ENCODE measurements around the gene SLC52A3.
A peak's percentile ranks its signal among the peaks of the same experiment; 100 is the strongest.

SLC52A3 gene

DNA sequence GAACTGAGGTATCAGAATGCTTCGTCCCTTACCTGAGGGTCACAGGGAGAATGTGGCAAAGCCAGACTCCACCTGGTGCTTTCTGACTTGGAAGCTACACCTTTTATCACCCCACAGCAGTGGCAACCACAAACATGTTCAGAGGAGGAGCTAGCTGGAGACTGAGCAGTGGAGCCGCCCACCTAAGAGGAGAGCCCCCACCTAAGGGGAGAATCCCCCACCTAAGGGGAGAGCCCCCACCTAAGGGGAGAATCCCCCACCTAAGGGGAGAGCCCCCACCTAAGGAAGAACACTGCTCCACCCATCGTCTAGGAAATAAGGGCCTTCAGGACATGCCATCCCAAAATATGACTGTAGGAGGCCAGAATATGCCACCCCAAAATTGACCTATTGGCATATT lies 4.0 kb downstream of the SLC52A3 start:
- DNase-seq: no peak

DNA sequence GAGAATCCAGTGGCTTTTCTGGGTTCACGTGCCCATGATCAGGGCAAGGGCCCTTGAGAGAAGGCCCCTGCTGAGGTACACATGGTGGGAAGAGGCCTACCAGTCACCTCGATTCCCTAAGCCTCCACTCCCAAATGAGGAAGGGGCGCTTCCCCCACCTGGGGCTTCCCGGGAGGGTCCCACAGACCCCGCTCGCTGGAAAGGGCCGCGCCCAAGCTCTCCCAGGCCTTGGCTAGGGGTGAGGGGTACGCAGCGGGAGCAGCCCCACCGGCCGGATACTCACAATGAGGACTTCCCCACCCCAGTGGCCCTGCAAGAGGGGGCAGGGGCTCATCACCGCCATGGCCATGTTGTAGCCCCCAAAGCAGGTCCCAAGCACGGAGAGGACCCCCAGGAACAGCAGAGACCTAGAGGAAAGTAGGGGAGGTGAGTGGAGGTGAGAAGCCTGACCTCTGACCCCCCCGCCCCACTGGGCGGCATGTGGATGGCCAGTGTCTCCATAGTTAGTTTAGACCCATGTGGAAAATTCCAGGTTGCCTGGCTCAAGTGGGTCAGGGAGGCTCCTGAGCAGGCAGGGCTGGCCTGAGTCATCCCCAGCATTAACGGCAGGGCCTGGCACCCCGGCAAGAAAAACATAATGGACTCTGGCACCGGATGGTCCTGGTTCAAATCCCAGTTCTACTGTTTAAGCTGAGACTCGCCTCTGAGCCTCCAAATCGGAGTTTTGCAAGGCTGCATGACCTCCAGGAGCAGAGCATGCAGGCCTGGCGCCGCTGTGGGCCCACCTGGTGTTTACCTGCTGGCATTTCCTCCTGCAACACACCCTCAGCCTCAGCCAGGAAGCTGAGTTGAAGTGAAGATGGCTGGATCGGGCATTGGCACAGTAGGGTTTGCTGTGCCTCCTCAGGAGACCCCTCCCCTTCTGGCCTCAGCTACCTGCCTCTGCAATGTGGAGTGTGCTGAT lies 6.6 kb downstream of the SLC52A3 start:
- DNase-seq: no peak

- DNase-seq: no peak
Measured at GRCh38 chr20:760751-761417, 7.4 kb downstream of the SLC52A3 start.

- no peak for DNase-seq
Measured at GRCh38 chr20:757506-757905, 10.8 kb downstream of the SLC52A3 start.

DNA sequence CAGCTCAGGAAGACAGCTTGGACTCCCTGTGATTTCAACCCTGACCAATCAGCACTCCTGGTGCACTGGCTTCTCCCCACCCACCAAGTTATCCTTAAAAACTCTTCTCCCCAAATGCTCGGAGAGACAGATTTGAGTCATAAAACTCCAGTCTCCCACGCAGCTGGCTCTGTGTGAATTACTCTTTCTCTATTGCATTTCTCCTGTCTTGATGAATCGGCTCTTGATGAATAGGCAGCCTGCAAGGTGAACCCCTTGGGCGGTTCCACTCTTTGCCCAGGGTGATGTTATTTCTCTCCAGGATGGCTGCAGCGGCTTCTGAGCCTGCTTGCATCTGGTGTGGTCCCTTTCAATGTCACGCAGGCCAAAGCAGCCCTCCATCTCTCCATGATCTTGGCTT lies 12.4 kb downstream of the SLC52A3 start:
- no peak for DNase-seq

GRCh38 chr20:754904-755303 lies 13.4 kb downstream of the SLC52A3 start:
- no peak for DNase-seq

- no peak for DNase-seq
Measured at GRCh38 chr20:753897-754635, 14.2 kb downstream of the SLC52A3 start.

GRCh38 chr20:753136-753535 lies 15.2 kb downstream of the SLC52A3 start:
- DNase-seq: no peak

GRCh38 chr20:752291-752690 lies 16.0 kb downstream of the SLC52A3 start:
- no peak for DNase-seq

DNA sequence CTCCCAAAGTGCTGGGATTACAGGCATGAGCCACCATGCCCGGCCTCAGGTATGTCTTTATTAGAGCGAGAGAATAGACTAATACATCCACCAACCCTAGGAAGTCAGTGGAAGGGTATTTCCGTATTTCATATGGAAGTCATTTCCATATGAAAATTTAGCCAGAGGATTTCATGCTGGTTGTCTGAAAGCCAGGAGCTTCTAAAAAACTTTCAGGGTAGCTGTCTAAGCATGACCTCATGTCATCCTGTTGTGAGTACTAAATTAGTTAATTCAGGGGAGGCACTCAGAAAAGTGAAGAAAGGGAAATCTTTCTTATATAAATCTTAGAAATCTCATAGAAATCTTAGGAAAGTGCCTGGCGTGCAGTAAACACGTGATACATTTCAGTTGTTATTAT lies 16.5 kb downstream of the SLC52A3 start:
- no peak for DNase-seq

- DNase-seq: no peak
Measured at GRCh38 chr20:750801-751200, 17.5 kb downstream of the SLC52A3 start.

DNA sequence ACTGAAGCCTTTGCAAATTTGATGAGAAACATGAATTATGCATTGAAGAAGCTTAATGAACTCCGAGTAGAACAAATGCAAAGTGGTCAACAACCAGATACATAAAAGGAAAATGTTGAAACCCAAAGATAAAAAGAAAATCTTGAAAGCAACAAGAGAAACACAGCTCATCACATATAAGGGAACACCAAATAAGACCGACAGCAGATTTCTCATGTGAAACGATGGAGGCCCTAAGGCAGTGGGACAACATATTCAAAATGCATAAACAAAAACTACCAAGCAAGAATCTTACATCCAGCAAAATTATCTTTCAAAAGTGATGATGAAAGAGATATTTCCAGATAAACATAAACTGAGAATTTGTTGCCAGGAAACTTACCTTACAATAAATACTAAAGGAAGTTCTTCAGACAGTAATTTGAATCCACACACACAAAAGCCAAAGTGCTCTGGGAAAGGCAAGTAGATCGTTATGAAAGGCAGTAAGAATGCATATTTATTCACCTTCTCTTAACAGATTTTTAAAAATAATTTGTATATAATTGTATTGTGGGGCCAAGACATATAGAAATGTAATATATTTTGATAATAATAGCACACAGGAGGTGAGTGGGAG lies 22.5 kb downstream of the SLC52A3 start:
- no peak for DNase-seq

GRCh38 chr20:742156-742555 lies 26.1 kb downstream of the SLC52A3 start:
- no peak for DNase-seq

GRCh38 chr20:741620-742019 lies 26.7 kb downstream of the SLC52A3 start:
- no peak for DNase-seq

DNA sequence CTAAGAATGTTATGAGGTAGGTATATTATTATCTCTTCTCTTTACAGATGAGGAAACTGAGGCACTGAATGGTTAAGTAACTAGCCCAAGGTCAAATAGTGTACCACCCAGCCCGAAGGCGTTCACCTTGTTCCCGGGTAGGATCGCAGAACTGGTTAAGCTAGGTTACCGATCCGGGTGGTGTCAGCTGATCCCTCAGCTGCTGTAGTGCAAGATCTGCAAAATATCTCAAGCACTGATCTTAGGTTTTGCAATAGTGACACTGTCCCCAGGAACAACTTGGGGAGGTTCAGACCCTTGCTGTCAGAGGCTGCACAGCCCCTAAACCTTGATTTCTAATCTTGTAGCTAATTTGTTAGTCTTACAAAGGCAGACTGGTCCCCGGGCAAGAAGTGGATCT lies 28.1 kb downstream of the SLC52A3 start:
- no peak for DNase-seq

DNA sequence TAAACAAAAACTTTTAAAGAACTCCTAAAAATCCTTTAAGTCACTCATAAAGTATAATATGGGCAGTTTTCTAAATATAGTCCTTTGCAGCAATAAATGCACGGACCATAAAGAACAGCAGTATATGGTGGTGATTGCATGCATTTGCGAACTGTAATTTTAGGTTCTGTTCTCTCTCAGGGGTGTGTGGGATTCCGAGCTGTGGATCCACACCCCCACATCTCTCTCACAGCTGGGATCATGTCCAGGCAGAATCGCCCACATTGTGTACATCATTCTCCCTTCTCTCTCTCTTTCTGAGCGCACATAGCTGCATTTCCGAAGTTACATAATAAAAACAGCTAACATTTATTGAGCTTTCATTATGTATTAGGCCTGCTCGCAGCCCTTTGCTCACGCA lies 28.6 kb downstream of the SLC52A3 start:
- no peak for DNase-seq

- DNase-seq: no peak
Measured at GRCh38 chr20:733861-734260, 34.4 kb downstream of the SLC52A3 start.

- DNase-seq: no peak
Measured at GRCh38 chr20:732727-733126, 35.6 kb downstream of the SLC52A3 start.

GRCh38 chr20:731891-732560 lies 36.3 kb downstream of the SLC52A3 start:
- no peak for DNase-seq

DNA sequence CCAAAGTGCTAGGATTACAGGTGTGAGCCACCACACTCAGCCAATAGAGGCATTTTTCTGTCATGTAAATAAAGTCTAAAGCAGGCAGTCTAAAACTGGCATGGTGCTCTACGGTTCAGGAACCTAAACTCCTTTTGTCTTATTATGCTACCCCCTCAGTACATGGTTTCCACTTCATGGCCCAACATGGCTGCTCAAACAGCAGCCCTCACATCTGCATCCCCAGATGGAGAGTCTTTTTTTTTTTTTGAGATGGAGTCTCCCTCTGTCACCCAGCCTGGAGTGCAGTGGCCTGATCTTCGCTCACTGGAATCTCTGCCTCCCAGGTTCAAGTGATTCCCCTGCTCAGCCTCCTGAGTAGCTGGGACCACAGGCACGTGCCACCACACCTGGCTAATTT lies 38.3 kb downstream of the SLC52A3 start:
- DNase-seq: no peak

DNA sequence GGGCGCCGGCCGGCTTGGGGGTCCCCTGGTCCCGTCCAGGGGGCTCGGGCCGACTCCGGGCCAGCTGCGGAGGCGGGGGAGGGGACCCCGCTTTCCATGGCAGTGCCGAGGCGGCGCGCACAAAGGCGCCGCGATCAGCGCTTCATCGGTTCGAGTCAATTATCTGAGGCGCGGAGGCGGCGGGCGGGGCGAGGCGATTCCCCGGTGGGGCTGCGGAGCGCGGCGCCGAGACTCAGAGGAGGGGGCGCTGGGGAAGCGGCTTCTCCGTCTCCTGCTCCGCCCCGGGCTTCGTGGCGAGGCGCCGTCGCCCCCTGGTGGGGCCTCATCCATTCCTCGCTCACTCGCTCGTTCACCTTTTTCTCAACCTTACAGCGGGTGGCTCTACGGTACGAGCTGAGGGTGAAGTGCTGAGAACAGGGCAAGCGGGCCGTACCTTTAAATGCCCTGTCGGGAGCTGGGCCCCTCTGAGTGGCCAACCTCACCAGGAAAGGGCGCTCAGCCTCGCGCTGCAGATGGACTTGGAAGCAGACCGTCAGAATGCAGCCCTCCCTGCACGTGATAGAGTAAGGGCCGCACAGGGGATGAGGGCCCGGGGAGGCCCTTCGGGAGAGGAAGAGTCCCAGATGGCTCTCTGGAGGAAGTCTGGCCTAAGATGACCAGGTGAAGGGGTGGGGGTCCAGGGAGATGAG lies 39.9 kb downstream of the SLC52A3 start:
- DNase-seq: peak; percentile 67 to 74

DNA sequence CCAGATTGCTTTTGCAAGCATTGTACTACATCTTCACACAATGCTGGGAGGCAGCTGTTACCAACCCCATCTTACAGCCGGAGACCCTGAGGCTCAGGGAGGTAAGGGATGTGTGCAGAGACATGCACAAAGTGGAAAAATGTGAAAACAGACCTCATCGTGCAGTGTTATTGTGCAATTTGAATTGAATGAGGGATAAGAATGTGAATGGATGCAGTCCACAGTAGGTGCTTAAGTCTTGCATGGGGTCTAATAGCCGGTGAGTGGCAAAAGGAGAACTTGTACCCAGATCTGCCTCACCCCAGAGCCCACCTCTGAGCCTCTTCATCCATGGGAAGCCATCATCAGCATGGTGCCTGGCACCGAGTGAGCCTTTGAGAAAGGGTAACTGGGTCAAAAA lies 42.1 kb downstream of the SLC52A3 start:
- no peak for DNase-seq

All from NCI-H2081 (cell line).